GM04503 (cell line): Measurements from ENCODE around the gene MEOX2.

Experiments used
- DNase-seq: peaks from one replicate; pipeline ENCODE4 v3.0.0-alpha.2; 2012; ENCODE audit warnings: low read depth

The MEOX2 gene

GRCh38 chr7:15681186-15681585, 5.3 kb downstream of the MEOX2 start:
- no peak for DNase-seq

GRCh38 chr7:15680446-15680845, 6.0 kb downstream of the MEOX2 start:
- DNase-seq: no peak

GRCh38 chr7:15679306-15679705, 7.2 kb downstream of the MEOX2 start:
- DNase-seq: no peak

GRCh38 chr7:15678653-15679052, 7.8 kb downstream of the MEOX2 start:
- no peak for DNase-seq

GRCh38 chr7:15675379-15675778, 11.1 kb downstream of the MEOX2 start:
- DNase-seq: no peak

GRCh38 chr7:15674586-15674985, 11.9 kb downstream of the MEOX2 start:
- no peak for DNase-seq

GRCh38 chr7:15669443-15670090, 16.9 kb downstream of the MEOX2 start:
- no peak for DNase-seq

GRCh38 chr7:15667991-15668390, 18.5 kb downstream of the MEOX2 start:
- no peak for DNase-seq

GRCh38 chr7:15662451-15662850, 24.0 kb downstream of the MEOX2 start:
- no peak for DNase-seq

GRCh38 chr7:15658247-15658646, 28.2 kb downstream of the MEOX2 start:
- no peak for DNase-seq

GRCh38 chr7:15652776-15653290, 33.6 kb downstream of the MEOX2 start:
- DNase-seq: no peak

- DNase-seq: no peak
Measured at GRCh38 chr7:15651693-15652092, 34.8 kb downstream of the MEOX2 start.

- no peak for DNase-seq
Measured at GRCh38 chr7:15650787-15651186, 35.7 kb downstream of the MEOX2 start.

- no peak for DNase-seq
Measured at GRCh38 chr7:15648461-15648961, 38.0 kb downstream of the MEOX2 start.

GRCh38 chr7:15647309-15647708, 39.2 kb downstream of the MEOX2 start:
- DNase-seq: no peak

GRCh38 chr7:15643000-15643705, 43.3 kb downstream of the MEOX2 start:
- no peak for DNase-seq

GRCh38 chr7:15628876-15629275, 57.6 kb downstream of the MEOX2 start:
- no peak for DNase-seq

GRCh38 chr7:15626041-15626440, 60.4 kb downstream of the MEOX2 start:
- no peak for DNase-seq

- DNase-seq: no peak
Measured at GRCh38 chr7:15625466-15625865, 61.0 kb downstream of the MEOX2 start.

GRCh38 chr7:15621468-15621867, 65.0 kb downstream of the MEOX2 start:
- no peak for DNase-seq

GRCh38 chr7:15620491-15621185, 65.8 kb downstream of the MEOX2 start:
- DNase-seq: no peak

GRCh38 chr7:15618275-15618674, 68.2 kb downstream of the MEOX2 start:
- DNase-seq: no peak

GRCh38 chr7:15612205-15612604, 74.3 kb downstream of the MEOX2 start:
- DNase-seq: no peak
